Keratinocyte (primary cell): ENCODE results near the gene ZCCHC17. TPM values are rescaled to one million over a fixed set of nuclear protein-coding genes. Genes with fewer than 3 reads are reported as not detected.

Experiments
- DNase-seq: peaks from one replicate; pipeline ENCODE4 v3.0.0-alpha.2; 2011; ENCODE audit warnings: low read depth, missing footprints, low spot score
- FAIRE-seq: peaks from 2 replicates; lab custom pipeline; 2011; peaks lifted over from hg19 to GRCh38; lab: Jason Lieb, UNC
- H2AFZ ChIP-seq: 2 replicates; pipeline ENCODE4 v1.6.0; 2012; ENCODE audit warnings: low read length, control low read depth, inconsistent platforms; ENCODE audit not compliant: control insufficient read depth
- H3K27ac ChIP-seq: 2 replicates; pipeline ENCODE4 v1.5.1; 2011; ENCODE audit warnings: low read length; ENCODE audit not compliant: control insufficient read depth, insufficient read depth
- H3K27me3 ChIP-seq: 3 replicates; pipeline ENCODE4 v1.6.0; 2011; ENCODE audit warnings: low read length; ENCODE audit not compliant: control insufficient read depth, insufficient read depth; ENCODE audit errors: extremely low read depth
- H3K36me3 ChIP-seq, 2 experiments: 2 replicates in 1 of 2; 3 replicates in 1 of 2; pipeline ENCODE4 v1.5.1; 2011; ENCODE audit warnings: low read length in 2 of 2, mild to moderate bottlenecking in 1 of 2; ENCODE audit not compliant: control insufficient read depth in 2 of 2, insufficient read depth in 2 of 2; ENCODE audit errors: extremely low read depth in 1 of 2
- H3K4me1 ChIP-seq: 3 replicates; pipeline ENCODE4 v1.5.1; 2011; ENCODE audit warnings: low read length; ENCODE audit not compliant: control insufficient read depth, insufficient read depth; ENCODE audit errors: extremely low read depth
- H3K4me2 ChIP-seq: 3 replicates; pipeline ENCODE4 v1.6.0; 2011; ENCODE audit warnings: low read depth, low read length; ENCODE audit not compliant: control insufficient read depth, insufficient read depth; ENCODE audit errors: extremely low read depth
- H3K4me3 ChIP-seq, 3 experiments: fragments of 200-600 bp in 1 of 3; sonication (generic) in 1 of 3; 2 replicates in 2 of 3; 3 replicates in 1 of 3; pipeline ENCODE4 v1.5.1; 2011 to 2016; ENCODE audit warnings: low read length in 3 of 3, mild to moderate bottlenecking in 3 of 3, control low read depth in 2 of 3, inconsistent platforms in 1 of 3, low read depth in 1 of 3, mixed read lengths in 1 of 3, mixed run types in 1 of 3, moderate library complexity in 1 of 3; ENCODE audit not compliant: control insufficient read depth in 2 of 3, insufficient read depth in 2 of 3; ENCODE audit errors: extremely low read depth in 1 of 3
- H3K79me2 ChIP-seq: 2 replicates; pipeline ENCODE4 v1.6.0; 2012; ENCODE audit warnings: low read length; ENCODE audit not compliant: control insufficient read depth, insufficient read depth
- H3K9ac ChIP-seq: 3 replicates; pipeline ENCODE4 v1.6.0; 2011; ENCODE audit warnings: low read length; ENCODE audit not compliant: control insufficient read depth, insufficient read depth; ENCODE audit errors: extremely low read depth
- H3K9me1 ChIP-seq: 3 replicates; pipeline ENCODE4 v1.6.0; 2011; ENCODE audit warnings: low read length; ENCODE audit not compliant: control insufficient read depth, insufficient read depth; ENCODE audit errors: extremely low read depth
- H3K9me3 ChIP-seq: 2 replicates; pipeline ENCODE4 v1.5.1; 2012; ENCODE audit warnings: low read depth, low read length; ENCODE audit not compliant: control insufficient read depth
- H4K20me1 ChIP-seq: 3 replicates; pipeline ENCODE4 v1.6.0; 2011; ENCODE audit warnings: low read length; ENCODE audit not compliant: control insufficient read depth, insufficient read depth; ENCODE audit errors: extremely low read depth
- EZH2 ChIP-seq: IDR thresholded peaks from one replicate; pipeline ENCODE4 v1.6.1; 2012; ENCODE audit warnings: inconsistent platforms, mild to moderate bottlenecking, low read length, moderate library complexity
- dilution Hi-C: fragments of 300-500 bp; cut with MboI; formaldehyde crosslinking; loops from one replicate; pipeline ENCODE4 v1.7.0; 2020; ENCODE audit warnings: low sequenced_read_pairs; ENCODE audit not compliant: extremely low pct_ligation_motif_present
- polyA plus RNA-seq, 5 experiments: library from polyadenylated mRNA; depleted of rRNA in 3 of 5; stranded (reverse) in 3 of 5; stranded (forward) in 1 of 5; unstranded in 1 of 5; fragments of >200 nt; gene quantifications; 1 replicate in 1 of 5; 2 replicates in 3 of 5; 3 replicates in 1 of 5; pipeline versions ENCODE4 v1.2.1 to v1.2.3, GENCODE V29; 2011 to 2012; ENCODE audit warnings: missing spikeins in 2 of 5, low read depth in 1 of 5, low replicate concordance in 1 of 5
- TF ChIP-seq, protein P1 (sequence below), 3 experiments: IDR thresholded peaks in 1 of 3; conservative IDR thresholded peaks in 1 of 3; optimal IDR thresholded peaks in 1 of 3; 2 replicates in 2 of 3; 3 replicates in 1 of 3; pipeline versions ENCODE3 to v1.5.1; 2011; ENCODE audit warnings: low read length in 3 of 3, mild to moderate bottlenecking in 3 of 3, moderate library complexity in 2 of 3, control low read depth in 1 of 3, inconsistent platforms in 1 of 3; ENCODE audit not compliant: insufficient read depth in 2 of 3; ENCODE audit errors: extremely low read depth in 1 of 3

ZCCHC17 gene
- polyA plus RNA-seq, 1 donor (not counting 4 experiments of a cell fraction or from before 2014, with no cell fraction given), result 70.0 TPM

DNA sequence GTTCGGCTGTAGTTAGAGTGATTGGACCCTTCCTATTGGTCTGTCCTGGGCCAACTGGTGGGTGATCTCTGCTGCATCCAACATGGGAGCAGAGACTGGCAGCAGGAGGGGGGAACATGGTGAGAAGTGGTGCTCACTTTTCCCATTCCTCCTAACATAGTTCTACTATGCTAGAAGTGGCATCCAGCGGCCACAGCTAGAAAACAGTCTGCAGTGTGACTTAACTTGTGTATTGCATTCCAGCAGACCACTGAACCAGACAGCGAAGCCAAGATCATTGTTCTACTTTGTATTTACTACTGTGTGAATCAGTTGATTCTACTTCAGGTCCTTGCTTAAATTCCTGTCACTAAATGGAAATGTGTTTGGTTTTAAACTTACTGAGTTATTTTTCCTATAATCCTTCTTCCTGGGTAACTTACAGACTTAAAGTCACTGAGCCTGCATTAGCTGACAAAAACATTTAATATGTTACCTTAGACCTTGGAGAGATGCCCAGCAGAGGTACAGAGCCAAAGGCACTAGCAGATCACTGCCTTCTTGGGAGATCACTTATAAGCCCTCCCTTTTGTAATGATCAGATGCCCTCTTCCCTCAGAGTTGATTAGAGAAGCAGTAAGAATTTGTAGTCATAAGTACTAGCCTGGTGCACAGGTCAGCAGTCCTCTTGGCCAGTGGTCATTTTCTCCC lies 67.9 kb downstream of the ZCCHC17 start:
- Histone ChIP-seq H3K27ac (no peak overlapping the region), H4K20me1 (no peaks in the 10 kb centered on the region), H3K9ac (no peak overlapping the region), H2AFZ (no peak overlapping the region), H3K9me1 (no peaks in the 10 kb centered on the region), H3K79me2 (no peaks in the 10 kb centered on the region), H3K4me1 (no peaks in the 10 kb centered on the region), H3K36me3 (peaks cover 22 to 23% of the 10 kb centered on the region in 2 experiments), H3K4me2 (no peak overlapping the region), H3K9me3 (no peaks in the 10 kb centered on the region), H3K4me3 (no peak overlapping the region), H3K27me3 (no peaks in the 10 kb centered on the region)
- TF ChIP-seq, protein P1, sequence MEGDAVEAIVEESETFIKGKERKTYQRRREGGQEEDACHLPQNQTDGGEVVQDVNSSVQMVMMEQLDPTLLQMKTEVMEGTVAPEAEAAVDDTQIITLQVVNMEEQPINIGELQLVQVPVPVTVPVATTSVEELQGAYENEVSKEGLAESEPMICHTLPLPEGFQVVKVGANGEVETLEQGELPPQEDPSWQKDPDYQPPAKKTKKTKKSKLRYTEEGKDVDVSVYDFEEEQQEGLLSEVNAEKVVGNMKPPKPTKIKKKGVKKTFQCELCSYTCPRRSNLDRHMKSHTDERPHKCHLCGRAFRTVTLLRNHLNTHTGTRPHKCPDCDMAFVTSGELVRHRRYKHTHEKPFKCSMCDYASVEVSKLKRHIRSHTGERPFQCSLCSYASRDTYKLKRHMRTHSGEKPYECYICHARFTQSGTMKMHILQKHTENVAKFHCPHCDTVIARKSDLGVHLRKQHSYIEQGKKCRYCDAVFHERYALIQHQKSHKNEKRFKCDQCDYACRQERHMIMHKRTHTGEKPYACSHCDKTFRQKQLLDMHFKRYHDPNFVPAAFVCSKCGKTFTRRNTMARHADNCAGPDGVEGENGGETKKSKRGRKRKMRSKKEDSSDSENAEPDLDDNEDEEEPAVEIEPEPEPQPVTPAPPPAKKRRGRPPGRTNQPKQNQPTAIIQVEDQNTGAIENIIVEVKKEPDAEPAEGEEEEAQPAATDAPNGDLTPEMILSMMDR (optimal IDR thresholded peaks at IDR 0.05 in 1 of 3, IDR thresholded peaks at IDR 0.05 in 1 of 3, conservative IDR thresholded peaks at IDR 0.05 in 1 of 3; ENCODE audit: extremely low read depth in 1 of 3, insufficient read depth in 2 of 3, low read length in 3 of 3), result no peak
- no peak for TF ChIP-seq EZH2
- dilution Hi-C loops, result no loop called here
- DNase-seq (no peak), FAIRE-seq (no peak)

DNA sequence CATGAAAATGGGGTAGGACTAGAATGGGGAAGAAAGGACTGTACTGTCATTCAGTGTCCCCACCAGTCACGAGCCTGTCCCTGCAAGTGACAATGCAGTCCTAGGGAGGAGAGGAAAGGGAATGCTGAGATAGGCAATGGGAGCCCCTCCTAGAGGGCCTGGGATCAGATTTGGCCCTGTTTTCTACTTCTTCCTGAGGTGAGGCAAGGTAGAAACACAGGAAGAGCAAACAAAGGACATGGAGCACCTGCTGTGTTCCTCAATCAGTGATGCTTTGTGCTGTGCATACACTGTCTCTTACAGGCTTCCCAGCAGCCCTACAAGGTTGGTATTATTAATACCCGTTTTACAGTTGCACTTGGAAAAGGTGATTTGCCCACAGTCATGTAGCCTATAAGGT lies 70.0 kb downstream of the ZCCHC17 start:
- DNase-seq, result no peak
- dilution Hi-C loops, result no loop called here
- no peaks in the 10 kb centered on the region for H3K79me2 ChIP-seq

More for the DNA sequence above, 70.0 kb downstream of the ZCCHC17 start:
- no peaks in the 10 kb centered on the region for H3K9me1 ChIP-seq
- H3K9ac ChIP-seq, result no peak overlapping the region
- no peaks in the 10 kb centered on the region for H3K9me3 ChIP-seq
- FAIRE-seq, result no peak
- no peaks in the 10 kb centered on the region for H4K20me1 ChIP-seq
- no peak overlapping the region for H3K4me2 ChIP-seq
- H3K4me1 ChIP-seq, result no peaks in the 10 kb centered on the region
- no peak overlapping the region for H2AFZ ChIP-seq
- no peak overlapping the region for H3K27ac ChIP-seq
- no peaks in the 10 kb centered on the region for H3K27me3 ChIP-seq
- no peak for TF ChIP-seq EZH2
- TF ChIP-seq, protein P1 (optimal IDR thresholded peaks at IDR 0.05 in 1 of 3, IDR thresholded peaks at IDR 0.05 in 1 of 3, conservative IDR thresholded peaks at IDR 0.05 in 1 of 3; ENCODE audit: extremely low read depth in 1 of 3, insufficient read depth in 2 of 3, low read length in 3 of 3), result no peak
- no peak overlapping the region for H3K4me3 ChIP-seq
- peaks cover 20 to 23% of the 10 kb centered on the region in 2 experiments for H3K36me3 ChIP-seq
